ENCODE measurements around the gene ZNF467.

ZNF467 gene

GRCh38 chr7:149723795-149724495 lies 49.4 kb downstream of the ZNF467 start:
- no peak for DNase-seq

- DNase-seq = no peak
These were observed 50.2 kb downstream of the ZNF467 start for GRCh38 chr7:149723082-149723767.

- no peak for DNase-seq
These were observed 50.9 kb downstream of the ZNF467 start for GRCh38 chr7:149722356-149722957.

GRCh38 chr7:149721084-149721601 lies 52.2 kb downstream of the ZNF467 start:
- no peak for DNase-seq

- no peak for DNase-seq
These were observed 52.9 kb downstream of the ZNF467 start for GRCh38 chr7:149720372-149721083.

- no peak for DNase-seq
These were observed 53.5 kb downstream of the ZNF467 start for GRCh38 chr7:149719912-149720335.

- no peak for DNase-seq
These were observed 54.1 kb downstream of the ZNF467 start for GRCh38 chr7:149719050-149719899.

- no peak for DNase-seq
These were observed 54.7 kb downstream of the ZNF467 start for GRCh38 chr7:149718730-149719049.

GRCh38 chr7:149717481-149717880 lies 55.9 kb downstream of the ZNF467 start:
- DNase-seq = no peak

- no peak for DNase-seq
These were observed 56.5 kb downstream of the ZNF467 start for GRCh38 chr7:149716932-149717307.

GRCh38 chr7:149716007-149716931 lies 57.1 kb downstream of the ZNF467 start:
- no peak for DNase-seq

- DNase-seq = no peak
These were observed 57.9 kb downstream of the ZNF467 start for GRCh38 chr7:149715476-149715875.

GRCh38 chr7:149714910-149715471 lies 58.4 kb downstream of the ZNF467 start:
- DNase-seq = peak in 1 of 4 experiments; percentile 58

All from activated CD4-positive, CD25-positive, alpha-beta regulatory T cell (primary cell).